Epithelial cell of esophagus (primary cell): ENCODE results near the gene NAA35.

Experiments used
- DNase-seq: peaks from one replicate; pipeline ENCODE4 v3.0.0; 2010; ENCODE audit warnings: low read depth
- H3K4me3 ChIP-seq: 2 replicates; pipeline ENCODE4 v1.5.1; 2011; ENCODE audit warnings: mild to moderate bottlenecking, low read length, control low read depth
- TF ChIP-seq, protein P1 (sequence below): IDR thresholded peaks from 2 replicates; pipeline ENCODE4 v1.5.1; 2011; ENCODE audit warnings: low read depth, mild to moderate bottlenecking, low read length, control low read depth, inconsistent platforms; ENCODE audit not compliant: insufficient read depth; ENCODE audit errors: missing control alignments

The NAA35 gene

DNA sequence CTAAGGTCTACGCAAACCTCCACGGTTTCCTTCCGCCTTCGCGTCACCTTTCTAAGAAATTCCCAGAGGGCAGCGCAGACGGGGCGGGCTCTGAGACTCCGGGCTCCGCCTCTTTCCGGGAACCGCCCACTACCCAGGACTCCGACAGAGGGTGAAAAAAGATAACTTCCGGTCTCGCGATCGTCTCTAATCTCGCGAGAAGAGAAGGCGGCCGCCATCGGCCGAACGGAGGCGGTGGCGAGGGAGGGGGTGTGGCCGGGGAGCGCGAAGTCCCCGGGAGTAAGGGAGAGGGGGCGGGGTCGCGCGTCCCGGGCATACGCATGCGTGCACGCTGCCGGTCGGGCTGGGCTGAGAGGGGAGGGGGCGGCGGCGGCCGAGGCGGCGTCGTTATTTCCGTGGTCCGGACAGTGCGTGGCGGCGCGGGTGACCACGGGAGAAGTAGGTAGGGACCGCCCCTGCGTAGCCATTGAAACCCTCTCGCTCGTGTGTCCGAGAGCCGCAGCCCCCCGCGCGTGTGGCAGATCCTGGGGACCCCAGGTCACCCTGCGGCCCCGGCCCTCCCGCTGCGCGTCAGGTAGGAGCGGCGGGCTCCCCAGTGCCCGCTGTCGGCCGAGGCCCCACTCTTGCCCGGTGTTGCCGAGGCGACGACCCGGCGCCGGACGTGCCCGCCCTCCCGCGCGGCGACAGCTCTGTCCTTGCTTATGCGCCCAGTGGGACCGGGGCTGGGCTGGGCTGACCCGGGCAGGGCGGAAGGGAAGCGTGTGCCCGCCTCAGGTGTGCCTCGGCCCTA is at the start of gene NAA35:
TSS of gene NAA35 (plus strand) at position 315 of the 790 bp plus-strand sequence. CDS start 1,014 bp downstream, outside the sequence.
- peak within 1 kb of the TSS; percentile 81 for H3K4me3 ChIP-seq
- TF ChIP-seq, protein P1, sequence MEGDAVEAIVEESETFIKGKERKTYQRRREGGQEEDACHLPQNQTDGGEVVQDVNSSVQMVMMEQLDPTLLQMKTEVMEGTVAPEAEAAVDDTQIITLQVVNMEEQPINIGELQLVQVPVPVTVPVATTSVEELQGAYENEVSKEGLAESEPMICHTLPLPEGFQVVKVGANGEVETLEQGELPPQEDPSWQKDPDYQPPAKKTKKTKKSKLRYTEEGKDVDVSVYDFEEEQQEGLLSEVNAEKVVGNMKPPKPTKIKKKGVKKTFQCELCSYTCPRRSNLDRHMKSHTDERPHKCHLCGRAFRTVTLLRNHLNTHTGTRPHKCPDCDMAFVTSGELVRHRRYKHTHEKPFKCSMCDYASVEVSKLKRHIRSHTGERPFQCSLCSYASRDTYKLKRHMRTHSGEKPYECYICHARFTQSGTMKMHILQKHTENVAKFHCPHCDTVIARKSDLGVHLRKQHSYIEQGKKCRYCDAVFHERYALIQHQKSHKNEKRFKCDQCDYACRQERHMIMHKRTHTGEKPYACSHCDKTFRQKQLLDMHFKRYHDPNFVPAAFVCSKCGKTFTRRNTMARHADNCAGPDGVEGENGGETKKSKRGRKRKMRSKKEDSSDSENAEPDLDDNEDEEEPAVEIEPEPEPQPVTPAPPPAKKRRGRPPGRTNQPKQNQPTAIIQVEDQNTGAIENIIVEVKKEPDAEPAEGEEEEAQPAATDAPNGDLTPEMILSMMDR = no peak
- DNase-seq = peak; percentile 98

DNA sequence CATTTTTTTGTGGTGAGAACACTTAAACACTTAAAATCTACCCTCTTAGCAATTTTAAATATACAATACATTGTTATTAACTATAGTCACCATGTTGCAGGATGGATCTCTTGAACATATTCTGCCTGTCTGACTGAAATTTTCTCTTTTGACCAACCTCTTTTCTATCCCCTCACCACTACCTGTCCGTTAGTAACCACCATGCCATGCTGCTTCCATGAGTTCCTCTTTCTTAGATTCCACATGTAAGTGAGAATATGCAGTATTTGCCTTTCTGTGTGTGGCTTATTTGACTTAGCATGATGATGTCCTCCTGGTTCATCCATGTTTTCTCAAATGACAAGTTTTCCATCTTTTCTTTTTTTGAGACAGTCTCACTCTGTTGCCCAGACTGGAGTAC is 48.5 kb upstream of the NAA35 start:
- TF ChIP-seq, protein P1 = no peak

DNA sequence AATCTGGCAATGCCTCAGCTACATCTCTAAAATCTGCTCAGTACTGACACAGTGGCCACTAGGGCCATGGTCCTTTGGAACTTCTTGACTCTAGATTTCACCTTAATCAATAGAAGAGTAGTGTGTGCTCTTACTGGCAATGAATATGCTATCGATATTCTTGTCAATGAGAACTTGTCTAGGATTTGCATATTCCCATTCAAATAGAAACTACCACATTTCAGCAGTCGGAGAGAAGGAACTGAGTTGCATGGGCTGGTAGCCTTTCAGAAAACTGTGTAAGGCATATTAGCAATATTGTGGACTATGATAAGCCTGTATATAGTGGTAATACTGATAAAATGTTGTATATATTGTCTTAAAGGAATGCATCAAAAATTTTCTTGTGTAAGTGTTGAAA is 45.3 kb upstream of the NAA35 start:
- TF ChIP-seq, protein P1 = no peak
- DNase-seq = no peak
- H3K4me3 ChIP-seq = no peak overlapping the region

More for the DNA sequence above, 48.5 kb upstream of the NAA35 start:
- H3K4me3 ChIP-seq = no peak overlapping the region
- DNase-seq = no peak

DNA sequence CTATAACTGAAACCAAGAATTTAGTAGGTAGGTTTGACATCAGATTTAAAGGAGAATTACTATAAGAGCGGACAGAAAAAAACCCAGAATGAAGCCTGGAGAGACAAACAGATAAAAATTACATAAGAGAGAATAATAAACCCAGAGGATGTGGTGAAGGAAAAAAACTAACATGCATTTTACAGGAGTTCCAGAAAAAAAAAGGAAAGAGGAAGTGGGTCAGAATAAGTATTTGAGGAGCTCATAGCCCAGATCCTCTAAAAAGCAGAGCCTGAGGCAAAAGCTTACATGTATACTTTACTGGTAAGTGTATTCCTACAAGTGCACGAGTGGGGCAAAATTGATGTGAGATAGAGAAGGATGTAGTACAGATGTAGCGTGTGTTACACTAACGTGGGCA is 43.1 kb upstream of the NAA35 start:
- TF ChIP-seq, protein P1 = no peak
- no peak for DNase-seq
- no peak overlapping the region for H3K4me3 ChIP-seq

DNA sequence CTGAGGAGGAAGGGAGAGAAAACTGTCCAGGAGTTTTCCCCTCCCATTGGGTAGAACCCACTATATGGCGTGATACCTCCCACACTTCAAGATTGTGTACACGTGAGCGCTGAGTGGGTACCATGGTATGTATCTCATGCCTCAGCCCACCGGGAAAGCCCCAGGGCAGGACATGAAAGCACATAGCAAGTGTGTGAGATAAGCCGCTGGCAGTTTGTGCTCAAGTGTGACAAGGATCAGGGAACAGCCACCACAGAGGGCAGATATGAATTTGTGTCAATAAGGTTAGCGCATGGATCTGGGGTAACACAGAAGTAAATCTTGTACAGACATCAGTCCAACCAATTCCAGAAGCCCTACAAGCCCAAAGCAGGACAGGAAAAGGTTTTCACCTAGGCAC is 42.6 kb upstream of the NAA35 start:
- no peak overlapping the region for H3K4me3 ChIP-seq
- TF ChIP-seq, protein P1 = no peak
- no peak for DNase-seq

DNA sequence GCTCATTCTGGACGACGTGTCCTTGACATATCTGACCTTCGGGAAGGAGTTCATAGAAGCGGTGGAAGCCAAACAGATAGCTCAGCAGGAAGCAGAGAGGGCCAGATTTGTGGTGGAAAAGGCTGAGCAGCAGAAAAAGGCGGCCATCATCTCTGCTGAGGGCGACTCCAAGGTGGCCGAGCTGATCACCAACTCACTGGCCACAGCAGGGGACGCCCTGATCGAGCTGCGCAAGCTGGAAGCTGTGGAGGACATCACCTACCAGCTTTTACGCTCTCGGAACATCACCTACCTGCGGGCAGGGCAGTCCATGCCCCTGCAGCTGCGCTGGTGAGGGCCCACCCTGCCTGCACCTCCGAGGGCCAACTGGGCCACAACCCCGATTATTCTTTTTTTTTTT is 41.6 kb upstream of the NAA35 start:
- no peak overlapping the region for H3K4me3 ChIP-seq
- TF ChIP-seq, protein P1 = no peak
- no peak for DNase-seq
